ENCODE data around the gene CPN2.

The CPN2 gene

GRCh38 chr3:194323785-194324735, 27.1 kb downstream of the CPN2 start:
- no peak for TF ChIP-seq ZNF274 (IDR thresholded peaks at IDR 0.05; ENCODE audit: low read depth, low read length)
- H3K4me3 ChIP-seq (ENCODE audit: low read length) = no peak overlapping the region; the same call in 1 of the 2 replicates

- no peak for TF ChIP-seq ZNF274 (IDR thresholded peaks at IDR 0.05; ENCODE audit: low read depth, low read length)
- H3K4me3 ChIP-seq (ENCODE audit: low read length) = no peak overlapping the region
Observed at GRCh38 chr3:194322678-194323211, 28.4 kb downstream of the CPN2 start.

GRCh38 chr3:194321693-194322640, 29.2 kb downstream of the CPN2 start:
- no peak overlapping the region for H3K4me3 ChIP-seq (ENCODE audit: low read length)
- TF ChIP-seq ZNF274 (IDR thresholded peaks at IDR 0.05; ENCODE audit: low read depth, low read length) = no peak

GRCh38 chr3:194320744-194321243, 30.3 kb downstream of the CPN2 start:
- H3K4me3 ChIP-seq (ENCODE audit: low read length) = no peak overlapping the region
- no peak for TF ChIP-seq ZNF274 (IDR thresholded peaks at IDR 0.05; ENCODE audit: low read depth, low read length)

- H3K4me3 ChIP-seq (ENCODE audit: low read length) = no peak overlapping the region
- TF ChIP-seq ZNF274 (IDR thresholded peaks at IDR 0.05; ENCODE audit: low read depth, low read length) = no peak
Observed at GRCh38 chr3:194320100-194320499, 31.0 kb downstream of the CPN2 start.

GRCh38 chr3:194318511-194319161, 32.5 kb downstream of the CPN2 start:
- no peak overlapping the region for H3K4me3 ChIP-seq (ENCODE audit: low read length)
- no peak for TF ChIP-seq ZNF274 (IDR thresholded peaks at IDR 0.05; ENCODE audit: low read depth, low read length)

- H3K4me3 ChIP-seq (ENCODE audit: low read length) = no peak overlapping the region
- no peak for TF ChIP-seq ZNF274 (IDR thresholded peaks at IDR 0.05; ENCODE audit: low read depth, low read length)
Observed at GRCh38 chr3:194316918-194317317, 34.2 kb downstream of the CPN2 start.

- no peak for TF ChIP-seq ZNF274 (IDR thresholded peaks at IDR 0.05; ENCODE audit: low read depth, low read length)
- H3K4me3 ChIP-seq (ENCODE audit: low read length) = no peak overlapping the region
Observed at GRCh38 chr3:194315965-194316361, 35.2 kb downstream of the CPN2 start.

- peak overlapping the region; percentile 8; the same call in 1 of the 2 replicates for H3K4me3 ChIP-seq (ENCODE audit: low read length)
- no peak for TF ChIP-seq ZNF274 (IDR thresholded peaks at IDR 0.05; ENCODE audit: low read depth, low read length)
Observed at GRCh38 chr3:194315088-194315964, 35.8 kb downstream of the CPN2 start.

GRCh38 chr3:194314388-194315068, 36.6 kb downstream of the CPN2 start:
- H3K4me3 ChIP-seq (ENCODE audit: low read length) = no peak overlapping the region
- no peak for TF ChIP-seq ZNF274 (IDR thresholded peaks at IDR 0.05; ENCODE audit: low read depth, low read length)

- no peak for TF ChIP-seq ZNF274 (IDR thresholded peaks at IDR 0.05; ENCODE audit: low read depth, low read length)
- no peak overlapping the region for H3K4me3 ChIP-seq (ENCODE audit: low read length)
Observed at GRCh38 chr3:194313560-194314387, 37.4 kb downstream of the CPN2 start.
